NCI-H1436 treated with DMSO at 0.1 percent for 48 hours (cell line): ENCODE results near the gene PTPN22.

Source experiments
- DNase-seq: peaks from one replicate; lab custom pipeline; 2025; lab: John Stamatoyannopoulos, UW

The PTPN22 gene

DNA sequence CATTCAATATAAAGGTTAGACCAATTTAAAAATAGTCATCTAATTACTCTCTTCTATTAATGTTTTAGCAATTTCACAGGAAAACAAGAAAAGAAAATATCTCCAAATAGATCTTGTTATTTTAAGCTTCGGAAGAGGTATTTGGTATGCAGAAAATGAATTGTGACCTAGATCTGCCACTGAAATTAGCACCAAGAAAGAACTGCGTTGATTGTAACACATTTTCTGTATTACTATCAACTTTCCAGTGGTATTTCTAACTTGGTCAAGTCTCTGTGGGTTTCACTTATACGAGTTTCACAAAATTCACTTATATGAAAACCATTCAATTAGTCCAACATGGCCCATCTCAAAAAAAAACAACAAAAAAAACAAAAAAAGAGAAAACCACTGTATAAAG, 71.0 kb downstream of the PTPN22 start:
- DNase-seq: no peak

DNA sequence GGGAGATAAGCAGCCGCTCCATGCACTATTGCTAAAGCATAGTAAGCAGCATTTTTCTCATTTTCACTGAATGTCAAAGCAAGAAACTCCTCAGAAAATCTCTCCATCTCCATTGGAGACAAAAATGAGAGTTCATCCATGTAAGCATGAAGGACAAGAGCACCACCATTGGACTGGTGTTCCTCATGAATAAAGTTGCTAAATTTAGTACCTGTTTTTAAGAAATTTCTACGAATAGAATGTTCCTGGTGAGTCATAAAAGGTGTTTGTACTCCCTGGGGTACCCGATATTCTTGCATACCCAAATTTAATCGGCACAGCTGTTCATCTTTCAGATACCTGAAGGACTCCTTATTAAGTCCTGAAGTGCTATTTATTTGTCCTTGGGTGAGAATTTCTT, 74.0 kb downstream of the PTPN22 start:
- no peak for DNase-seq

DNA sequence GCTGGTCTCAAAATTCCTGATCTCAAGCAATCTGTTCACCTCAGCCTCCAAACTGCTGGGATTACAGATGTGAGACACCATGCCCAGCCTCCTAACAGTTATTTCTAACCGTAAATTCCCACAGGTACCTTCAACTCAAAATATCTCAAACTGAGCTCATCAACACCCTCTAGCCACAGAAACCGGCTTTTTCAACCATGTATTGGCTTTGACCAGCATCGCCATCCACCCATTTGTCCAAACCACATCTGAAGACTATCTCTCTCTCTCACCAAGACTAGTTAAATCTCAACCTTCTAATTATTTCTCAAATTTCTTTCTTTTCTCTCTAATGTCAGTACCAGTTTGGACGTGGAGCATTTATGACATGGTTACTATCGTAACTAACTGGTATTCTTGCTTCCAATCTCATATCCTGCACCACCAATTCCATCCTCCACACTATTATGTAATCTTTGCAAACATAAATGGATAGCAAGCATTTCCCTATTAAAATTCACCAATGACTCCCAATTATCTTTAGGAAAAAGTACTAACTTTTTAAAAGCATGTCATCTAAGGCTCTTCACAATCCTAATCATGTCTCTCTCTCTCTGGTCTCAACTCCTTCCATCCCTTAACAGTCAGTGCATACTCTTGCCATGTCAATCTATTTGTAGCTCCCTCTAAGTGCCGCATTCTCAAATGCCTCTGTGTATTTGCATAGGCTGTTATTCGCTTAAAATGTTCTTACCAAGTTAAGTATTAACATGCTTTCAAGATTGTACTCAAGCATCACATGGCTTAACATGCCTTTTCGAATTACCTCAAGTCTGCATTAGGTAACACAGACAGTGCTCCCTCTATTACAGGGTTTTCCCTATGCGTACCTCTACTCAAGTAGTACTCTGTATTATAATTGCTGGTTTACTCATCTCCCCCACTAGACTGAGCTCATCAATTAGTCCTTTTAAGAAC, 77.4 kb downstream of the PTPN22 start:
- DNase-seq: no peak

DNA sequence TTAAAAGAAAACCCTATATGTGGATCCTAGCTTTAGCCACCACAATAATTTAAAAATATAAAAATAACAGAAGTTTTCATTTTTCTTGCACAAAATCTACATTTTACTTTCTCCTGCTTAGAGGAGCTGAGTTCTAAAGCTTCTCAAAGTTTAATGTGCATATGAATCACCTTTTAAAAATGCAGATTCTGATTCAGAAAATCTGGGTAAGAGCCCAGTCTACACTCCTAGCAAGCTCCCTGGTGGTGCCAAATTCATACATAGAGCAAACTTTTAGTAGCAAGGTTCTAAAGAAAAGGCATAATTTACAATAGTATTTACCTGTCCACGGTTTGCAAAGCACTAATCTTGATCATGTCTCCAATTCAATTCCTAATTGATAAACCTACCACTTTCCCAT, 78.5 kb downstream of the PTPN22 start:
- DNase-seq: no peak

DNA sequence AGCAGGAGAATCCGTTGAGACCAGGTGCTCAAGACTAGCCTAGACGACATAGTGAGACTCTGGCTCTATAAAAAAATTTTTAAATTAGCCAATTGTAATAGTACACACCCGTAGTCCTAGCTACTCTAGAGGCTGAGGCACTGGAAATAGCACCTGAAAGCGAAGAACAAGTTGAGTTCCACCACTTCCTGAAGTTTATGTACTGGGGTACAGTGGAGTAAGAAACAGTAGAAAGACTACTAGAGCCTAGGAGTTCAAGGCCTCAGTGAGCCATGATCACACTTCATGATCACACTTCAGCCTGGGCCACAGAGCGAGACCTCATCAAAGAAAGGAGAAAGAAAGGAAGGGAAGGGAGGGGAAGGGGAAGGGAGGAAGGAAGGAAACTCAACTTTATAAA, 79.0 kb downstream of the PTPN22 start:
- DNase-seq: no peak

DNA sequence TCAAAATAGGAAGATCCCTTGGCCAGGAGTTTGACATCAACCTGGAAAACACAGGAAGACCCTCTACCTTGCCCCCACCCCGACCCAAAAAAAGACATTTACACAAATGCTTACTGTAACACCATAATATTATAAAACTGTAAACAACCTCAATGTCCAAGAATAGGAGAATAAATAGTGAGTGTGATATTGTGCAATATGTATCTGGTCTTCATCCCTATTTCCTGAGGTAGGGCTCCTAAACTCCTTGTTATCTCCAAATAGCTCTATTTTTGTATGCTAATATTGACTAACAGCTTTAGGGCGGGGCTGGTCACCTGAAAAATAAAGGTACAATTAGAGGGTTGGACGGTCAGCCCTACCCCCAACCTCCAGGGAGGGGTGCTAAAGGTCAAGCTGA, 82.7 kb downstream of the PTPN22 start:
- DNase-seq: no peak

DNA sequence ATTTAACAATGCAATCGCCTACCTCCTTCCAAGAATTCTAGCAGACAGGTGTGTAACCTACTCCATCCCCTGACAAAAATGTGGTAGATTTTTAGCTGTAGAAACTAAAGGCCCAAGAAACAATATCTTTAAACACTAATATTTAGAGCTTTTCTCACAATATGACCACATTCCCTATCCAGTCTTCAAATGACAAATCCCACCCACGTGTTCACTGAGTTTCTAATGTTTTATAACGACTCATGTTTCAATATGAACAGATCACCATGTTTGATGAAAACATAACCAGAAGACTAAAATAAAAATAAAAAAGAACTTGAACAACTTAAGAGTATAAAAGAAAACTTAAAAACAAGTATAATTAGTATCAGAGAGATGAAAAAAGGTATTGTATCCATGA, 83.8 kb downstream of the PTPN22 start:
- DNase-seq: no peak

DNA sequence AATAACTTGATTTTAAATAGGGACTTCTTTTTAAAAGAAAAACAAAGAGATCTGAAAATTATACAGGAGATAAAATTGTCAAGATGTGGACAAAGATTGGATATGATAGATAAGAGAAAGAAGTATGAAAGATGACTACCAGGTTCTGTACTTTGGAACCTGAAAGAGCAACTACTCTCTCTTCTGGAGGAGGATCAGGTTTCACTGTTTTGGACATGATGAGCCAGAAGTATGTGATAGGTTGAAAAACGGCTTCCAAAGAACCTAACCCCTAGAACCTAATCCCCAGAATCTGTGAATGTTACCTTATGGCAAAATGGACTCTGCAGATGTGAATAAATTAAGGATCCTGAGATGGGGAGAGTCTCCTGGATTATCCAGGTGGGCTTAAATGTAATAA, 85.4 kb downstream of the PTPN22 start:
- DNase-seq: no peak

DNA sequence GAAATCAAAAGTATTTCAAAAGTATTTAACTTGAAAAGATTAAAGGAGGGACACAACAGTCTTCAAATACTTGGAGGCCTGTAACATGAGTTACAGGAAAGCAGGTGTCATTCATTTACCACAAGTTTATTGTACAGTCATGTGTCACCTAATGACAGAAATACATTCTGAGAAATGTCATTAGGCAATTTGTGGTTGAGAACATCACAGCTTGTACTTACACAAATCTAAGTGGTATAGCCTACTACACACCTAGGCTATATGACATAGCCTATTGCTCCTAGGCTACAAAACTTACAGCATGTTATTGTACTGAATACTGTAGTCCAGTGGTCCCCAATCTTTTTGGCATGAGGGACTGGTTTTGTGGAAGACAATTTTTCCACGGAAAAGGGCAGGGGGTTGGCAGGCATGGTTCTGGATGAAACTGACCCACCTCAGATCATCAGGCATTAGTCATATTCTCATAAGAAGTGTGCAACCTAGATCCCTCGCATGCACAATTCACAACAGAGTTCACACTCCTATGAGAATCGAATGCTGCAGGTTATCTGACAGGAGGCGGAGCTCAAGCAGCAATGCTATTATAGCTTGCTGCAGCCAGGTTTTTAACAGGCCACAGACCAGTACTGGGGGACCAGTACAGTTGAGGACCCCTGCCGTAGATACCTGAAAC, 87.3 kb downstream of the PTPN22 start:
- no peak for DNase-seq

DNA sequence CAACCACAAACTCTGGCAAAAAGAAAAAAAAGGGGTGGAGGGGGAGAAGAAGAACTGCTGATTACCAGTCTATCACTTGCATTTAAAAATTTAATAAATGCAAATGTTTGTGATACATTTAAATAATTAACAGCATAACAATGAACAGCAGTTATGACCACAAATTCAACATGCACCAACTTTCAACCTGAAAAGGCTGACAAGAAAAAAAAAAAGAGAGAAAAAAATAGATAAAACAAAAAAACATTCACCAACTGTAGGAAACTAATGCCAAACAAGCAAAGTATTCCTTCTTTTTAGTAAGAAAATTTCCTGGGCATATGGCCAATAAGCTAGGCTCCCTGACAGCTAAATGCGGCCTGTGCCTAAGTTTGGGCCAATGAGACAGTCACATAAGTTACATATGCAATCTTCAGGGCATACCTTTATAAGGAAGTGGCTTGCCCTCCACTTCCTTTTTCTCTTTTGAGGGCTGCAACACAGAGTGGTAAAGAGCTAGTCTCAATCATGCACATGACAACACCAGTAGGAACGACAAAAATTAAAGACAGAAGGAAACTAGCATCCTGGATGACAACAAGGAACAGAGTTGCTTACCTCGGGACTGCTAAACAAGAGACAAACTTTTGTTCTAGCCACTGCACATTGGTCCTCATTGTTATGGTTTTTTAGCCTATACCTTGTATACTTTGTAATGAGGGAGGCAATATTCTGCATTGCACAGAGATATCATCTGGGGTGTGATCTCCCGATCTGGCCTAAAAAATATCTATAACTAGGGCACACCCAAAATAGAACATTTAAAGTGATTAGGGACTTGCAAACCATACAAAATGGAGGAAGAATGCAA, 88.0 kb downstream of the PTPN22 start:
- DNase-seq: no peak

DNA sequence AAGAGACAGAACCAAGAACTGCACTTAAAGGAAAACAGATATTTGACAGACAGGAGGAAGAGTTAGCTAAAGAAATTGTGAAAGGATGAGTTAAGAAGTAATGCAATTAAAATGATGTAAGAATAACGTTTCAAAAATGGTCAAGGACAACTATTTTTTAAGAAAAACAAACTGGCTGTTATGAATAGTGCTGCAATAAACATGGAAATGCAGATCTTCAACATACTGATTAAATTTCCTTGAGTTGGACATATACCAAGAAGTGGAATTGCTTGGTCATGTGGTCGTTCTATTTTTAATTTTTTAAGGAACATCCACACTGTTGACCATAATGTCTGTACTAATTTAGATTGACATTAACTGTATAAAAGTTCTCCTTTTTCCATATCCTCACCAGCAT, 89.1 kb downstream of the PTPN22 start:
- DNase-seq: no peak

DNA sequence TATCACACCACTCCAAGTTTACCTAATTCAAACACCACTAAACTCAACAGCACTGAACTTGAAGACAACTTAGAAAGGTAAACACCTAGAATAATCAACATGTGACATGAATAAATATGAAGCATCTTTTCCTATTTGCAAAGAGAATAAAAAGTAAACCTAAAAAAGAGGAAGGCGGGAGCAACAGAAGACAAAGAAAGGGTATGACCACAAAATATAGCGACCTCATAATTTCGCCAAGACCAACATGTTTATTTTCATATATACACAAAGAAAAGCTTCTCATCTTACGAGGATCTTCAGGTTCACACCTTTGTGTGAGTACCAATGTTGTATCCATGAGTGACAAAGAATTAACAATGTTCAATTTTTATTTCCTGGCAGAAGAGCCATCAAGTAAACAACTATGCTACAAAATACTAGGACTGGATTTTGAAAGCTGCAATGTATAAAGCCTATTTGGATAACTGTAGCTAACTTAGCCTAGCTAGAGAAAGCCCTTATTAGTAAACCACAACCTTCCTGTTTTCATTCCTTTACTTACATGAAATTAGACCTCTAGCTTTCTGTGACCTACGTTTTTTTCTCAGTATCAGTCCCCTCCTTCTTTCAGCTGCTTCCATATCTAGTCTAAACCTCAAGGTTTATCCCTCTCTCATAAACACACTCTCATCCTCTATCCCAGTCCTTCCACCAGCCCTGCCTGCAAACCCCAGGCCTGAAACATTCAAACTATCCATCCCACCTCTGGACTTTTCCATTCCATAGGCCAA, 91.0 kb downstream of the PTPN22 start:
- DNase-seq: no peak

DNA sequence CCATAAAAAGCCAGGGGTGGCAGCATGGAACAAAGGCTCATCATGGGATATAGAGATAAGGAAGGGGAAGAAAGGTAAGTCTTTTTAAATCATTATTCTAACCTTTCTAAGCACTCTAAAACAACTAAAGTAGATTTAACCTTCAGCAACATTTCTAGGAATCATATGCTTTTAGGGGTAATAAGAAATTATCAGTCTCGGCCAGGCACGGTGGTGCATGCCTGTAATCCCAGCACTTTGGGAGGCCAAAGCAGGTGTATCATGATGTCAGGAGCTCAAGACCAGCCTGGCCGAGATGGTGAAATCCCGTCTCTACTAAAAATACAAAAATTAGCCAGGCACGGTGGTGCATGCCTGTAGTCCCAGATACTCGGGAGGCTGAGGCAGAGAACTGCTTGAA, 92.0 kb downstream of the PTPN22 start:
- no peak for DNase-seq

DNA sequence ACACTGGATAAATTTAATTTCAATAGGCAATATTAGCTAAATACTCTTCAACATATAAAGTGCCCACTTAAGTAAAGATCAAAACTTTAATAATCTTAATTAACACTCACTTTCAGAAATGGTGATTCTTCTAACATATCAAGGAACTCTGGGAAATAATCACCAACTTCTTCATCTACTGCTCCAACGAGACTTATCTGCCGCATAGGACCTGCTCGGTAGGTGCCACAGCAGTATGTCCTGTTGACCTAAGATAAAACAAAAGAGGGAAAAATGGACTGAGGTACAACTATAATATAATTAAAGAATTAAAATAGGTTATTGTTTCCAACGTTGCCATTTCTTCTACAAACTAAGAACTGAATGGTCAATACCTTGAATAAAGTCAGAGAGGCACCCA, 94.0 kb downstream of the PTPN22 start:
- no peak for DNase-seq

DNA sequence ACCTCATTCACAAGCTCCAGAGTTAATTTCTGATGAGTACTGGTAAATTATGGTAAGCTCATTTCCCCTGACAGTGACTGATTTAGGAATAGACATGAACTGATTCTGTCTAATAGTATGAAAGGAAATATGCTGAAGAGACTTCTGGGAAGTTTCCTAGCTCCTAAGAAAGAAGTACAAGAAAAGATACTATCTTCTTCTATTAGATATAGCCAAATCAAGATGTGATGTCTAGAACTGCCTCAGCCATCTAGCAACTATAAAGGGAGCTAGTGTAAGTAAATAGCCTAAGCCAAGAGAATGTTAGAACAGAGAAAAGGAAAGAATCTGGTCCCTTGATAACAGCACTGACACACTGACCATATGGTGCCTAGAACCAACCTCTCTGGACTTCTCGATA, 101.5 kb downstream of the PTPN22 start:
- no peak for DNase-seq

DNA sequence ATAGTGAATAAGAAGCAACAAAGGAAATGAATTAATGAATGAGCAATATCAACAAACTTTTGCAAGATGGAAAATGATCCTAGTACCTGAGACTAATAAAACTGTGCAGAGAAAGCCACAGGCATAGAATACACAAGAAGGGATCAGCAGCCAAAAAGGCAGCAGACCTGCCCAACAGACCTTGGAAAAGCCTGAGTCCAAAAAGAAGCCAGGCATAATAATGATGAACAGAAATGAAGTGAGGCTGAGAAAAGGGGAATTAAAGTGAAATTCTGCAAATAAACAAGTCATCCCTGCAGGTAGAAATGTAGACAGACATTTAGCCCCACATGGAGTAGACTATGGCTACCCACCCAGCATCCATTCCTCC, 101.9 kb downstream of the PTPN22 start:
- DNase-seq: no peak

DNA sequence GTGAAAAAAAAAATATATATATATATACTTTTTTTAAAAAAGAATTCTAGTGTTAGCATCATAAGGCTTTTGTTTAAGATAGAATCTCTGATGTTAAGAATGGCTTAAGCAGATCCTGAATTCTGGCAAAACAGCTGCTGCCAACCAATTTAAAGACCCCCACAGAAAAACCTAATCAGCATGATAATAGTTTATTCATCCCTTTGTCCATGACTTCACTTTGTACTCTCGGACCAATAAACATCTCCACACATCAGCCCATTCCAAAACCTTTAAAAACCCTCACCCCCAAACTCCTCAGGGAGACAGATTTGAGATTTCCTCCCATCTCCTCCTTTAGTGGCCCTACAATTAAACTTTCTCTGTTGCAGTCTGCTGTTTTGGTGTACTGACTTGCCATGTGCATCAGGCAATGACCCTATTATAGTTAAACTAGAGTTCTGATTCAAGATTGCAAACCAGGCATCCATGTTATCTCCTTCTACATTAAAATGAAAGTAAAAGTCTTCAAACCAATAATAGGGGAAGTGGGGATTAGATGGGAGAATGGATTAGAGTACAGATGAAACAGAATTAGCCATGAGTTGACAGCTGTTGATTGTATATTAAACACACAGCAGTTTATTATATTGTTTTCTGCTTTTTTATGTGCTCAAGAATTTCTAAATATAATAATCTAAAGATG, 102.5 kb downstream of the PTPN22 start:
- DNase-seq: no peak

DNA sequence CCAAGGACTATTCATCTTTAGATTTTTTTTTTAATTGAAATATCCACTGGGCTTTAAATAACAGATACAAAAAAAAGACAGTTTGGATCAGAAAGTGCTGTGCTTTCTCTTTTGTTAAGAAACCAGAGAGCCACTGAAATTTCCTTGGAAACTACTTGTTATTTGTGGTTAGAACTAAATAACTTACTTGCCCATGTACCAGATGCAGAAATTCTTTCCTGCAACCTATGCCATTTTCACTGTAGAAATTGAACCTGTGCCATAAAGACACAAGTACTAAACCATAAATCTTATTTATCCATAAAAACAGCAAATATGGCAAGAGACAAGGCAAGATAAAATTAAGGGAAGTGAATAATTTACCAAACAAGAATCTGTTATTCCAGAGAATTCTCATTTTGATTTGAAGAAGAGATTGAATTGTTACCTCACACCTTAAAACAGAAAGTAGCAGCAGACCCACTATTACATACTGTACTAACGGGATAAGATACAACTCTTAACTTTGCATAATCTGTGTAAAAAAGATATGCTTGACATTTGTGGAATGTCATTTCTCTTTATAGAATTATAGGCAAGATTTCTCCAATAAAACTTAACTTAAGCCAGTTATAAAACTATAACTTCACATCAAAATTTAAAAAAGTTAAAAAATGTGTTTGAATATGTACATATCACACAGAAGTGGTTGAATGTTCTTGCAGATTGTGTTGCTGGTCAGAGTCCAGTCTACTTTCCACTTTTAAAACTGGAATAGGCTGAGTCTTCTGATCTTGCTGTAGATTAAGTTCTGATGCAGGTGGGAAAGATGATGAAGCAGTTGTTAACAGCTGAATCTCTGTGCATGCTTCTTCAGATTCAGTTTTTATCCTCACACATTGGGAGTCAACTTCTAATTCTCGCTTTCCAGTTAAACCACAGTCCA, 105.9 kb downstream of the PTPN22 start:
- no peak for DNase-seq
